Vagina (tissue), 2 donors: ENCODE data around the gene MUCL3. TPM values are rescaled to one million over a fixed set of nuclear protein-coding genes. Genes with fewer than 3 reads are reported as not detected.

ENCODE experiments used
- DNase-seq, 2 donors: peaks; one replicate each; pipeline ENCODE4 v3.0.0-alpha.2; 2017; ENCODE audit errors: extremely low spot score in 2 of 2
- H3K27ac ChIP-seq: fragments of 200-600 bp; sonication (generic); one replicate; pipeline ENCODE4 v1.5.1; 2019
- H3K27me3 ChIP-seq: fragments of 200-600 bp; sonication (generic); one replicate; pipeline ENCODE4 v1.5.1; 2019
- H3K36me3 ChIP-seq, 2 donors: fragments of 200-600 bp; sonication (generic); one replicate each; pipeline ENCODE4 v1.5.1; 2017 to 2019
- H3K4me1 ChIP-seq: fragments of 200-600 bp; sonication (generic); one replicate; pipeline ENCODE4 v1.5.1; 2019
- H3K4me3 ChIP-seq, 2 donors: fragments of 200-600 bp; sonication (generic); 1 replicate in 1 of 2; 2 replicates in 1 of 2; pipeline ENCODE4 v1.5.1; 2016 to 2019
- H3K9me3 ChIP-seq: fragments of 200-600 bp; sonication (generic); one replicate; pipeline ENCODE4 v1.5.1; 2019
- POLR2A ChIP-seq, 2 donors: fragments of 450-650 bp; IDR thresholded peaks; one replicate each; pipeline ENCODE4 v1.6.1; 2017; ENCODE audit warnings: antibody characterized with exemption in 2 of 2, mild to moderate bottlenecking in 2 of 2, moderate library complexity in 2 of 2
- POLR2AphosphoS5 ChIP-seq, 2 donors: sonication (generic); formaldehyde crosslinking; IDR thresholded peaks; one replicate each; pipeline ENCODE4 v1.9.0; 2017; ENCODE audit warnings: antibody characterized with exemption in 2 of 2, mild to moderate bottlenecking in 2 of 2, low read depth in 1 of 2; ENCODE audit not compliant: insufficient read depth in 1 of 2
- intact Hi-C: fragments of 100-400 bp; cut with DNase I; formaldehyde crosslinking; loops from one replicate; pipeline ENCODE4 v1.15.1; 2023
- total RNA-seq: library from RNA; depleted of rRNA; stranded (reverse); fragments of >200 nt; gene quantifications from one replicate; pipeline ENCODE4 v1.2.3, GENCODE V29; 2016
- TF ChIP-seq, protein P1 (sequence below), 3 experiments: fragments of 450-650 bp in 2 of 3; fragments of 200-600 bp in 1 of 3; sonication (generic) in 1 of 3; IDR thresholded peaks; one replicate each; pipeline ENCODE4 v1.5.1; 2017 to 2019; ENCODE audit warnings: antibody characterized with exemption in 3 of 3, mild to moderate bottlenecking in 2 of 3, moderate library complexity in 2 of 3

Gene MUCL3
- total RNA-seq, 1 donor from 2014 or later, result 0.49 TPM

GRCh38 chr6:30974490-30975252, 33.9 kb downstream of the MUCL3 start:
- Histone ChIP-seq H3K4me1 (no peaks in the 10 kb centered on the region), H3K36me3 (no peaks in the 10 kb centered on the region), H3K9me3 (no peaks in the 10 kb centered on the region), H3K4me3 (no peak overlapping the region), H3K27me3 (no peaks in the 10 kb centered on the region), H3K27ac (no peak overlapping the region)
- no peak for TF ChIP-seq POLR2A (IDR thresholded peaks at IDR 0.05)
- TF ChIP-seq, protein P1, sequence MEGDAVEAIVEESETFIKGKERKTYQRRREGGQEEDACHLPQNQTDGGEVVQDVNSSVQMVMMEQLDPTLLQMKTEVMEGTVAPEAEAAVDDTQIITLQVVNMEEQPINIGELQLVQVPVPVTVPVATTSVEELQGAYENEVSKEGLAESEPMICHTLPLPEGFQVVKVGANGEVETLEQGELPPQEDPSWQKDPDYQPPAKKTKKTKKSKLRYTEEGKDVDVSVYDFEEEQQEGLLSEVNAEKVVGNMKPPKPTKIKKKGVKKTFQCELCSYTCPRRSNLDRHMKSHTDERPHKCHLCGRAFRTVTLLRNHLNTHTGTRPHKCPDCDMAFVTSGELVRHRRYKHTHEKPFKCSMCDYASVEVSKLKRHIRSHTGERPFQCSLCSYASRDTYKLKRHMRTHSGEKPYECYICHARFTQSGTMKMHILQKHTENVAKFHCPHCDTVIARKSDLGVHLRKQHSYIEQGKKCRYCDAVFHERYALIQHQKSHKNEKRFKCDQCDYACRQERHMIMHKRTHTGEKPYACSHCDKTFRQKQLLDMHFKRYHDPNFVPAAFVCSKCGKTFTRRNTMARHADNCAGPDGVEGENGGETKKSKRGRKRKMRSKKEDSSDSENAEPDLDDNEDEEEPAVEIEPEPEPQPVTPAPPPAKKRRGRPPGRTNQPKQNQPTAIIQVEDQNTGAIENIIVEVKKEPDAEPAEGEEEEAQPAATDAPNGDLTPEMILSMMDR (IDR thresholded peaks at IDR 0.05), result no peak
- no peak for TF ChIP-seq POLR2AphosphoS5 (IDR thresholded peaks at IDR 0.05; ENCODE audit: insufficient read depth in 1 of 2, low read depth in 1 of 2)
- DNase-seq, result no peak
- intact Hi-C loops, result no loop called here

DNA sequence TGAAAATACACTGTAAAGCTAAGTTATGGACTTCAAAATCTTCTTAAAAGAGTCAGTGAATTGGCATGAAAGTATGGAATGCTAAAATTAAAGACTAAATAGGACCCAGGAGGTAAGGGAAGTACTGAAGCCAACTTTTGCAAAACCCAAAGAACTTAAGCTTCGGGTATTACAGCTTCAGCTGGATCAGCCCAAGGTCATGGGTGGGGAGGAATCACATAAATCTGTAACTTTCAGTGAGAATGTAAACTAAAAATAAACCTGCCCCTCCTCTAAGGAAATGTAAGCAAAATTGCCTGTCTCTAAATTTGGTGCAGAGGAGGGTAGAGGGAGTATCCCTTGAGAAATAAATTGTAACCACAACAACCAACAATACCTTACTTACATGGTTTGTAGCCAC, 38.4 kb downstream of the MUCL3 start:
- no peak overlapping the region for H3K27ac ChIP-seq
- H3K27me3 ChIP-seq, result no peaks in the 10 kb centered on the region
- DNase-seq, result no peak
- intact Hi-C loops, result no loop called here
- H3K9me3 ChIP-seq, result no peaks in the 10 kb centered on the region
- no peak for TF ChIP-seq POLR2AphosphoS5 (IDR thresholded peaks at IDR 0.05; ENCODE audit: insufficient read depth in 1 of 2, low read depth in 1 of 2)
- no peak overlapping the region for H3K4me3 ChIP-seq
- H3K4me1 ChIP-seq, result no peaks in the 10 kb centered on the region
- no peaks in the 10 kb centered on the region for H3K36me3 ChIP-seq

- Histone ChIP-seq H3K4me1 (no peaks in the 10 kb centered on the region), H3K27me3 (no peaks in the 10 kb centered on the region), H3K9me3 (no peaks in the 10 kb centered on the region), H3K27ac (no peak overlapping the region), H3K4me3 (no peak overlapping the region), H3K36me3 (no peaks in the 10 kb centered on the region)
- TF ChIP-seq, protein P1 (IDR thresholded peaks at IDR 0.05), result no peak
- TF ChIP-seq POLR2A (IDR thresholded peaks at IDR 0.05) (no peak), POLR2AphosphoS5 (IDR thresholded peaks at IDR 0.05; ENCODE audit: insufficient read depth in 1 of 2, low read depth in 1 of 2) (no peak)
- intact Hi-C loops, result no loop called here
- DNase-seq, result no peak
Observed at GRCh38 chr6:30979690-30980089, 38.9 kb downstream of the MUCL3 start.

- no peaks in the 10 kb centered on the region for H3K9me3 ChIP-seq
- H3K4me3 ChIP-seq, result no peak overlapping the region
- intact Hi-C loops, result no loop called here
- no peak for DNase-seq
- TF ChIP-seq, protein P1 (IDR thresholded peaks at IDR 0.05), result no peak
- no peak for TF ChIP-seq POLR2A (IDR thresholded peaks at IDR 0.05)
- TF ChIP-seq POLR2AphosphoS5 (IDR thresholded peaks at IDR 0.05; ENCODE audit: insufficient read depth in 1 of 2, low read depth in 1 of 2), result no peak
- no peaks in the 10 kb centered on the region for H3K36me3 ChIP-seq
- H3K4me1 ChIP-seq, result no peaks in the 10 kb centered on the region
- H3K27ac ChIP-seq, result peak overlapping the region; percentile 36
- no peaks in the 10 kb centered on the region for H3K27me3 ChIP-seq
Observed at GRCh38 chr6:30981942-30982772, 41.4 kb downstream of the MUCL3 start.

DNA sequence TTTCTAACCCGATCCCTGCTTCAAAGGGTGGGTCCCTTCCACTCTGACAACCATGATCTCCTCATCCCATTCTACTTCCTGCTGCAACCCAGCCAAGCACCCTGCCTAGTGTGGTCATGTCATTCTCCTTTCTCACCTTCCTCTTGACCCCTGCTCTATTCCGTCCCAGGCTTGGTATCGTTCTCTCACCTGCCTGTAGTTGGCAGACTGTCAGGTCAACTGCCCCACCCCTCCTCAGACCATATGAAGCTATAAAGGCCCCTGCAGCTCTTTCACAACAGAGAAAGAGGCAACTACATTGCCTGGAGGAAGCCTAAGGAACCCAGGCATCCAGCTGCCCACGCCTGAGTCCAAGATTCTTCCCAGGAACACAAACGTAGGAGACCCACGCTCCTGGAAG, 42.7 kb downstream of the MUCL3 start, which contains the start of gene MUC21:
Gene MUC21, plus strand, starts transcription at position 280 of the 400 bp plus-strand sequence. CDS start 241 bp downstream, outside the sequence.
- TF ChIP-seq, protein P1 (IDR thresholded peaks at IDR 0.05), result no peak
- TF ChIP-seq POLR2A (IDR thresholded peaks at IDR 0.05) (no peak), POLR2AphosphoS5 (IDR thresholded peaks at IDR 0.05; ENCODE audit: insufficient read depth in 1 of 2, low read depth in 1 of 2) (no peak)
- no peaks in the 10 kb centered on the region for H3K9me3 ChIP-seq
- peak within 1 kb of the TSS; percentile 36 for H3K27ac ChIP-seq
- no peaks in the 10 kb centered on the region for H3K27me3 ChIP-seq
- peak within 1 kb of the TSS in 1 of 2 donors; percentile 23 for H3K4me3 ChIP-seq
- H3K36me3 ChIP-seq, result no peaks in the 10 kb centered on the region
- intact Hi-C loops, result no loop called here
- no peak for DNase-seq
- H3K4me1 ChIP-seq, result no peaks in the 10 kb centered on the region
